GM12878 (cell line): Measurements from ENCODE around the gene KNSTRN.

Experiments
- GABPA ChIP-seq: IDR thresholded peaks from 2 replicates; pipeline ENCODE4 v1.6.1; 2014; ENCODE audit warnings: antibody characterized with exemption, low read depth, mild to moderate bottlenecking, inconsistent platforms
- TF ChIP-seq, protein P1 (sequence below): IDR thresholded peaks from 2 replicates; pipeline ENCODE4 v1.6.1; 2012; ENCODE audit warnings: low read depth, low read length, improper control_type of control experiment

DNA sequence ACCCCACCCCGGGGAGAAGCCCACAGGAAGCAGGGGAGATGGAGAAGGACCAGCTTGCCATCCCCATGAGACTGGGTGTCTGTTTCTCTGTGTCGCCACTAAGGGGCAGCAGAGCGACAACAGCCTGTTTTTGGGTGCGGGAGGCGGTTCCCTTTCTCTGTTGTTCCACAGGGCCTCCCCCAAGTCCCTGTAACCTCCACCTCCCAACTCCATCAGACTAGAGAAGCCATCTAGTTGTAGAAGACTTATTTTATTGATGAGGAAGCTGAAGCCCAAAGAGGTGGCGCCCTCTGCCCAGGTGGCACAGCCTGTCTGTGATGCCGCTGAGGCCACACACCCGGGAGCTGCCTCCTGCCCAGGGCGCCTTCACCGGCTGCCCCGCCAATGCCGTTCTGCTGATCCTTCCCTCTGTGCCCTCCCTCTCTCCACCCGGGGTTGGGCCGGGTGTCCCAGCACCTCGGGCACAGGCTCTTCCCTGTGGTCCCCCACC is 37.8 kb upstream of the KNSTRN start:
- TF ChIP-seq GABPA = no peak
- TF ChIP-seq, protein P1, sequence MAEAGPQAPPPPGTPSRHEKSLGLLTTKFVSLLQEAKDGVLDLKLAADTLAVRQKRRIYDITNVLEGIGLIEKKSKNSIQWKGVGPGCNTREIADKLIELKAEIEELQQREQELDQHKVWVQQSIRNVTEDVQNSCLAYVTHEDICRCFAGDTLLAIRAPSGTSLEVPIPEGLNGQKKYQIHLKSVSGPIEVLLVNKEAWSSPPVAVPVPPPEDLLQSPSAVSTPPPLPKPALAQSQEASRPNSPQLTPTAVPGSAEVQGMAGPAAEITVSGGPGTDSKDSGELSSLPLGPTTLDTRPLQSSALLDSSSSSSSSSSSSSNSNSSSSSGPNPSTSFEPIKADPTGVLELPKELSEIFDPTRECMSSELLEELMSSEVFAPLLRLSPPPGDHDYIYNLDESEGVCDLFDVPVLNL = no peak
